Iris pigment epithelial cell (primary cell): Measurements from ENCODE around the gene LCE3B.
A peak's percentile ranks its signal among the peaks of the same experiment; 100 is the strongest.
"Not testable (repeated sequence)": the region's sequence is repeated elsewhere in the genome, so short reads cannot be mapped to it uniquely, and the experiment has no call there.

Experiments used
- DNase-seq: peaks from one replicate; pipeline ENCODE4 v3.0.0-alpha.2; 2011; ENCODE audit warnings: low read depth

Gene LCE3B

DNA sequence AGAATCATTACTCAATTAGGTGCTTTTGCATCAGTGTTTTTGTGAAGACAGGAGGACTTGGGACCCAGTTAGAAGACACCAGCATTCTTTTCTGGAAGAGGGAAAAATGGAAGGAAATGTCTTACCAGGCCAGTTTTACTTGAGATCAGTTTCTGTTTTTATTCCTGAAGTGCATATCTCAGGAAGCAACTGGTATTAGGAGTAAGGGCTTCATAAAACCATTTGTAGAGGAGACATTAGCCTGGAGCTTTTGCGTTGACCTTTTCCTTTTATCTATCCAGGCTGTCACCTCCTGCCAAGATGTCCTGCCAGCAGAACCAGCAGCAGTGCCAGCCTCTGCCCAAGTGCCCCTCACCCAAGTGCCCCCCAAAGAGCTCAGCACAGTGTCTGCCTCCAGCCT, at the start of gene LCE3B:
LCE3B (plus strand) TSS at position 301 of the 400 bp plus-strand sequence; CDS start at position 301, 0 bp downstream.
- DNase-seq = no peak

GRCh38 chr1:152565115-152565514, 48.5 kb upstream of the LCE3B start:
- DNase-seq = no peak

GRCh38 chr1:152565535-152566215, 47.9 kb upstream of the LCE3B start:
- no peak for DNase-seq

DNA sequence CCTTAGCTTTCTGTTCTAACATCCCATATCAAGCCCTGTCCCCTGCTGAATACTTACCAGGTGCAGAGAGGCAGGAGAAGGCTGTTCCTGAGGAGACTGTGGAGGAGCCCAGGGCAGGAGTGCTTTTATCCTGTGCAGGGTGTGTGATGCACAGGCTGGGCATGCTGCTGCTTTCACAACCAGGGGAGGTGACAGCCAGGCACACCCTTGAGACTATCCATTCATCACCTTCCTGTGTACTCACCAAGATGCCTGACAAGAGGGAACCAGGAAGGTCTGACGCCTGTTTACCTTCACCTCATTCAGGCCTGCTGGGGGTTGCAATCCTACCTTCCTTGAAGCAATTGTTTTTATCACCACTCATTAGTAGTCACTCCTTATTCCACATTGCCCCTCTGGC, 46.9 kb upstream of the LCE3B start, which contains the start of gene LCE3E:
LCE3E (minus strand) TSS at position 100 of the 400 bp plus-strand sequence. CDS start 572 bp downstream, outside the sequence.
- DNase-seq = no peak

- DNase-seq = no peak
Observed at GRCh38 chr1:152577168-152577567, 36.4 kb upstream of the LCE3B start.

DNA sequence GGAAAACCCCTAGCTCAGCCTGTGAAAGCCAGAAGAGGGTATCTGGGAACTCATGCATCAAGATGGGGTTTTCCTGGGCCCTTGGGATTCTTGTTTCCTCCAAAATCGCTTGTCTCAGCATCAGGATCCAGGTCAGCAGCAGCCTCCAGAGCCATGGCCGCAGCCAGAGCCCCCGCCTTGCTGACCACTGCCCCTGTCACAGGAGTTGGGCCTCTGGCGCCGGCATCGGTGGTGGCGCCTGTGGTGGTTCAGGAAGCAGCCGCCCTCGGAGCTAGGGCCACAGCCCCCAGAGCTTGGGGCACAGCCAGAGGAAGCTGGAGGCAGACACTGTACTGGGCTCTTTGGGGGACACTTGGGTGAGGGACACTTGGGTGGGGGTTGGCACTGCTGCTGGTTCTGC, 34.1 kb upstream of the LCE3B start:
- DNase-seq = not testable (repeated sequence)

- no peak for DNase-seq
Observed at GRCh38 chr1:152580433-152580832, 33.2 kb upstream of the LCE3B start, which contains the start of gene LCE3D. LCE3D (minus strand) TSS chr1:152580516; CDS start chr1:152579936, 580 bp downstream.

- DNase-seq = no peak
Observed at GRCh38 chr1:152582647-152583046, 31.0 kb upstream of the LCE3B start.

- DNase-seq = no peak
Observed at GRCh38 chr1:152585586-152585985, 28.0 kb upstream of the LCE3B start.

DNA sequence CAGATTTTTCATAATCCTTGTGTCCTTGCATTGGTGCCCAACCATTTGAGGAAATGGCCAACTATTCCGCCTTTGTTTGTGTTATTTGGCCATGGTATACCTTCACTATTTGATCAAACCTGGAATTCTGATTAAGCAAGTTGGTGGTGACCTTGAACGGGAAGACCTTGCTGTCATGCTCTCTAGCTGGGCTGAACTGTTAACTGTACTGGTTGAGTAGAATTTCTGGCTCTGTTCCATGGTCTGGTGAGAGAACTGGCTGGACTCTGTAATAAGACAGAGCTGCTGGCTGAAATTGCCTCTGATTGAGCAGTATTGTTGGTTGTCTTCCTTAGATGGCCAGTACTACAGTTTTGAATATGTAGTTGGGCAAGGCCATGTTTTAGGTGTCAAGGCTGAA, 16.6 kb upstream of the LCE3B start:
- DNase-seq = no peak

GRCh38 chr1:152599934-152600333, 13.7 kb upstream of the LCE3B start, which contains the start of gene LCE3C:
LCE3C (plus strand) TSS chr1:152600234; CDS start chr1:152600732, 498 bp downstream.
- DNase-seq = no peak

- DNase-seq = no peak
Observed at GRCh38 chr1:152621993-152622392, 8.4 kb downstream of the LCE3B start.

GRCh38 chr1:152622803-152623202, 9.2 kb downstream of the LCE3B start, which contains the start of gene LCE3A:
LCE3A (minus strand) TSS chr1:152623103; CDS start chr1:152623103, 0 bp downstream.
- DNase-seq = no peak

DNA sequence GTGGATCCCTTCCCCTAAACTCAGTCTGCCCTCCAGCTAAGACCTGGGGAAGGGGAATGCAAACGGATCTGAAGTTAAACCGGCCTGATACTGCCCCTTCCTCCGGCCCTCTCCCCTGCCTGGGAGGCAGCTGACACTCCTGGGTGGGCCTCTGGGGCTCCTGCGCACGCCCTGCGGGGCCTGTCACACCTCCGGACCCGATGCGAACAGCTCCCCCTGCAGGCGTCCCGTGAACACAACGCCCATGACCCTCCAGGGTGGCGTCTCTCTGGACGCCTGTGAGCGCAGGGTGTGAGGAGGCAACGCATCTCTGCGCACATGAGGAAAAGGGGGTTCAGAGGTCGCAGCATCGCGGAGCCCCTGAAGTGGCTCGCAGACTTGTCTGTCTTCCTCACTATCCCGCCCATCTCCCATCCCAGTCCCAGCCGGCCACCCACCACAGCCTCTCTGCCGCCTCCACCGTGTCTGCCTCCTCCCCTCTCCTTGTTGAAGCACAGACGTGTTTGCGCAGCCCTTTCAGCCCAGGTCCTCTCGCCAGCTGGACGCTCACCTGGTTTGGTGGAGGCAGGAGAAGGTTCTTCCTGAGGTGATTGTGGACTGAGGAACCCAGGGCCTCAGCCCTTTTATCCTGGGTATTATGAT, 9.7 kb downstream of the LCE3B start:
- DNase-seq = no peak

DNA sequence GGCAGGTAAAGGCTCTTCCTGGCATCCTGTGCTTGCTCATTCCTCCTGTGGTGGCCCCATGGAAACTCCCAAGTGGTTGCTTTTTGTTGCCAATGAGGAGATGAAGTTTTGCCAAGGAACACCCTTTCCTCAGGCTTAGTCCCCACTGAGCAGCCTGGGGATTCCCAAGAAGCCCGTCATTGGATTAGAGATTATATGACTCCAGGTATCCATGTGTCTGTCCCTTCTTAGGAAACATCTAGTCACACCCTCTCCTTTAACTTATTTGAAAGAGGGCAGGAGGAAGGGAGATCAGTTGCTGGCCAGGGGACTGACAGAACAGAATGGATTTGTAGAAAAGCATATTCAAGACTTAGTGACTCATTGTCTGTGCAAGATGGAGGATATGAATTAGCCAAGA, 13.1 kb downstream of the LCE3B start:
- DNase-seq = no peak

DNA sequence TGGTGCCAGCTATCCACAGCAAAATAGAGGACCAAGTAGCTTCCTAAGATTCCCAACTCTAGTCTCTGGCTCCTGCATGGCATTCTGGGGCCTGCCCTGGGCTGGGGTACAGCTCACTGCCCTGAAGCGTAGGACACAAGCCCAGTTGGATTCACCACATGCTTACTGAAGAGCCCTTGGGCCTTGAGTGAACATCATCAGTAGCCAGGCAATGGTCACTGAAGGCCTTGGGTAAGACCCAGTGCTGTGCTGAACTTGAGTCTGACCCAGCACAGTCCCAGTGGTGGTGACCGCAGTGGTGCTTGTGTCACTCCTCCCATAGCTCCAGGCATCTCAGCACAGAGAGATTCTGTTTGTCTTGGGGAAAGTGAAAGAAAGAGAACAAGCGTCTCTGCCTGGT, 17.0 kb downstream of the LCE3B start:
- no peak for DNase-seq

DNA sequence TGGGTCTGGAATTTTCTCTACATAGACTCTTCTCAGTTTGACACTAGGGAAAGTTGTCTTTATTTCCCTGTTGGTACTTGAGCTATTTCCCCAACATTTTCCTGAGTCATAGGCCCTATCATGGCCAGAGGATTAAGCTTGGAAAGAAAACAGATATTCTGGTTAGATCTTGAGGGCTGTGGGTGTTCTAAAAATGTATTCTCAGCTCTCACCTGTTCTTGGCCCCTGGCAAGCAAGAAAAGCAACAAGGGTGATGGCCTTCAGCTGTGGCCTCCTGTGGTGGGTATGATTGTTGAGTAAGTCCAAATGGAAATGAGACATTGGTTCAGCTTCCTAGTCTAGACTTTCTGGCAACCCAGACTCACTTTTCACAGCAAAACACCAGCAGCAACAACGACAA, 26.7 kb downstream of the LCE3B start:
- no peak for DNase-seq

DNA sequence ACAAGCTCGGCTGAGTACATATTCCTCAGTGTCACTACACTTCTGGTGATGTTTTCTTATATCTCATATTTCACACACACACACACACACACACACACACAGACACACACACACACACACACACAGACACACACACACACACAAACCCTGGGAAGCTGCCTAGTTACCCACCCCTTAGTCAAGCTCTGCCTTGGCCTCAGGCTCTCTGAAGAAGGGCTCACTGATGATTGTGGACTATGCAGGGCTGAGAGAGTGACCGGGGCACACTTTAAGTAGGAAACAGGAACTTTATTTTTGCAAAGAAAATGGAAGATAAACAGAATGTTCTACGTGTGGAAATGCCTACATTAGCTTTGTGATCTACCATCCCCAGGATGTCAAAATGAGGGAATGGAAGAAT, 30.3 kb downstream of the LCE3B start:
- no peak for DNase-seq

GRCh38 chr1:152645146-152645545, 31.5 kb downstream of the LCE3B start:
- DNase-seq = no peak

- no peak for DNase-seq
Observed at GRCh38 chr1:152646656-152647055, 33.0 kb downstream of the LCE3B start.

- DNase-seq = peak; percentile 28
Observed at GRCh38 chr1:152654110-152654509, 40.5 kb downstream of the LCE3B start.

GRCh38 chr1:152656459-152656858, 42.8 kb downstream of the LCE3B start:
- no peak for DNase-seq

- DNase-seq = no peak
Observed at GRCh38 chr1:152657677-152658076, 44.1 kb downstream of the LCE3B start.
